Measurements from ENCODE around the gene C17orf67. TPM values are rescaled to one million over a fixed set of nuclear protein-coding genes. Genes with fewer than 3 reads are reported as not detected.
A peak's percentile ranks its signal among the peaks of the same experiment; 100 is the strongest.

Gene C17orf67
- total RNA-seq, 1 experiment from 2014 or later = 0.17 TPM

DNA sequence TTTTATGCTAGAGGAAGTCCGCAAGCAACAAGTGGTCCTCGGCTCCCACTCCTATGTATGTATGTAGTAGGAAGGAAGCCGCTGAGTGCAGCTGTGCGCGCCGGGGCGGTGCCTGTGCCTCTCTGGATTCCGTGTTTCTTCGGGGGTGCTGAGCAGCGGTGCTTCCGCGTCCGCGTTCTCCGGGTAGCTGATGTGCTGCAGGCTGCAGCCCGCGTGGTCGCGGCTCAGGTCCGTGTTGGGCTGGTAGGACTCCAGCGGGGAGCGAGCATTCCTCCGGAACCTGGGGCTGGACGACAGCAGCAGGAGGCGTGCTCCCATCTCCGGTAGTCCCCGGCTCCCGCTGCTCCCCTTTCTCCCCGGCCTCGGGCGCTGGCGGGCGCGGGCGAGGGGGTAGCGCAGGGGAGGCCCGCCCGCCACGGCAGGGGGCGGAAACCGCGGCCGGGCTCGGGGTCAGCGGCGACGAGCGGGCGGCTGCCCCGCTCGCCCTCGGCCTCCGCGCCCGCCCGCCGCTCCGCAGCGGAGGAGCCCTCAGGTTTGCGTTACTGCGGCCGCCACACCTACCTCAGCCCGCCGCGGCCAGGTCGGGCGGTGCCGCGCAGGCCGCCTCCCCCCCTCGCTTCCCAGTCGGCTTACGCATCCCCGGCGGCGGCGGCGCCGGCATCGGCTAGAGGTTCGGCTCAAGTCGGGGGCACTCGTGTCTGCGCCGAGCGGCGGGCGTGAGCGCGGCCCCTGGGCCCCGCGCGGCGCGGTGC, 487 bp downstream of the C17orf67 start:
- peak; percentile 78 for DNase-seq (ENCODE audit: low read depth)

GRCh38 chr17:56832446-56832845, 1.3 kb downstream of the C17orf67 start:
- no peak for DNase-seq (ENCODE audit: low read depth)

GRCh38 chr17:56831369-56832095, 2.2 kb downstream of the C17orf67 start:
- DNase-seq (ENCODE audit: low read depth) = no peak

DNA sequence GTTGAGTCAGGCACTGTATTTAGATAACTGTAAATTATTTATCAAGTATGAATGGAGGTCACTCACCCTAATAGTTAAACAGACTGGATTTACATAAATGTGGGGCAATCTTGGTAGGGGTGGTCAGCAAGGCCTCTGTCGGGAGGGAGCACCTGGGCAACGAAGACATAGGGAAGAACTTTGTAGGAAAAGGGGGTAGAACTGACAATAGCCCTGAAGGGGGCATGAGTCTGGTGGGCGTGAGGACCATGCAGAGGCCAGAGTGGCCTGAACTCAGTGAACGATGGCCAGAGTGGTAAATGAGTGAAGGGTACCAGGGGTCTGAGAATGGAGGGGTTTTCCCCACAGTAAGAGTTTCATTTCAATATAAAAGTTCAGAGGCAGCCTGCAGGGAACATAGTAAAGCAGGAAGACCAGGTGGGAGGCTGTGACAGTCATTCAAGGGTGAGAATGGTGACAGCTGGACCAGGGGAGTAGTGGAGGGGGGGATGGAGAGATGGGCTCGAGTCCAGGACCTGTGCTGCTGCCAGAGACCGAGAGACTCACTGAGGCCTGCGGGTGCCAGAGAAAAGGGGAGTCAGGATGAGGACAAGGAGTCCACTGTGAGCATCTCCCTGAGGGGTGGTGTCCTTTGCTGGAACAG, 2.9 kb downstream of the C17orf67 start:
- DNase-seq (ENCODE audit: low read depth) = no peak

DNA sequence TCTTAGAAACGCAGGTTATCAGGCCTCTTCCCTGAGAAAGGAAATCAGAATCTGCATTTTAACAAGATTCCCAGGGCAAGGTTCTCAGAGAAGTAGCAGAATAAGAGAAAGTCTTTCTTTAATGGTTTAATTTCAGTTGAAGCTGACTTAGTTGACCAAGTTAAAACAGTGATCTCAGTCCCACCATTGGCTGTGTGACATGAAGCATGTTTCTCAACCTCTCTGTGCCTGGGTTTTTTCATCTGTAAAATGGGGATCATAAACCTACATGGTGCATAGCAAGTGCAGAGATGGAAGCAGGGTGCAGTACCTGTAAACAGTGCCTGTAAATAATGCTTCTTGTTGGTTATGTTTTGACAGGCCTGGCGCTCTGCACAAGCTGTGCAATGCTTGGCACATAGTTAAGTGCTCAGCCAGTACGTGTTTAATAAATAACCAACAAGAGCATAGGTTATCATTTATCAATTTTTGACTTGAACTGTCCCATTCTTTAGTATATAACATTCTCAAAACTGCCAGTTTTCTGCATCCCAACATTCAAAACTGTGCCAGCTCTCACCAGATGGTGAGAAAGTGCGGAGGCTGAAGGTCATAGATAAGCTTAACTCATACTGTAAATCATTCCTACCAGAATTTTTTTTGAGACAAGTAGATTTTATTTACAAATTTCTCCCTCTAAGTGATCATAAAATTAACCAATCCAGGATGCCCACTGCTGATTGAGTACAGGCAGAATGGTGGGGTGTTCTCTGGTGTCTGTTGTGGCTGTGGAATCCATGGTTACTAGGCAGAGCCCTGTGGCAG, 6.9 kb downstream of the C17orf67 start:
- no peak for DNase-seq (ENCODE audit: low read depth)

DNA sequence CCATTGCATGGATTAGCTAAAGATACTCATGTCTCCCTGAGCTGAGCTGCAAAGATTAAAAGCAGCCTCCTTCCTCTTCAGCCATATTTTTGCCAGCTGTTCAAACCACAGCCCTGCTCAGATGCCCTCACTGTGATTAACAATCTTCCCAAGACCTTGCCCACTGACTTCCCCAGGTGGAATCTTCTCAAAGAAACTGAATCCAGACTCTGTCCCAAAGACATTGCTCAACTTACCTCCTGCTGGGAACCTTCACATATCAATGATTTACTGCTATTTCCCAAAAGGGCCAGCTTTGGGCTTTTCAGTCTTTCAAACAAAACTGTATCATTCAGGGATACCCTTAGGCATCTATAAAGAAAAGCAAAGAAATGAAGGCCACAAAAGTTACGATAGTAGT, 9.2 kb downstream of the C17orf67 start:
- DNase-seq (ENCODE audit: low read depth) = no peak

- DNase-seq (ENCODE audit: low read depth) = no peak
Observed at GRCh38 chr17:56823848-56824247, 9.9 kb downstream of the C17orf67 start.

GRCh38 chr17:56822725-56823124, 11.0 kb downstream of the C17orf67 start:
- no peak for DNase-seq (ENCODE audit: low read depth)

DNA sequence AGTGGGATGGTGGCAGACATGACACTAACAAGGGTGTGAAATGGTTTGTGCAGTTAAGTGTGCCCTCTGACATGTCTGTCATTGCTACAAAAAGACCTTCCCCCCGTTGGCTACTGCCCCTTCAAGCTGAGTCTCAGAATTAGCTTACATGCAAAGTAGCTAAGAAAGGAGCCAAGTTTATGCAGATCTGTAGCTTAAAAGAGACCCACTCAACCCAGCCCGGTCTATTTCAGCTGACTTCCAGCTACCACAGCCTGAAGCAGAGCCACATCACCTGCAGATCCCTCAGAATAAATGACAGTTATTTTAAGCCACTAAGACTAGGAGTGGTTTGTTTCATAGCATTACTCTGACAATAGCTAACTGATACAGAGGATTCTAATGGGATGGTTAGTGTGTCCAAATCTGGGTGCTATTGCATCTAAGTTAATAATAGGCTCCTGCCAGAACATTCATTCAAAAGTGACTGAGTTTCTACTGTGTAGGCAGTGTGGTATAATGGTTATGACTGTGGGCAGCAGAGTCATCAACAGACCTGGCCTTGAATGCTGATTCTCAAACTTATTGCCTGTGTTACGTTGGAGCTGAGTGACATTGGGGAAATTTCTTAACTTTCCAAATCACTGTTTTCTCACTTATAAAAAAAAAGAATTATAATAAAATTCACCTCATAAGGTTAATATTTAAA, 11.7 kb downstream of the C17orf67 start:
- no peak for DNase-seq (ENCODE audit: low read depth)

DNA sequence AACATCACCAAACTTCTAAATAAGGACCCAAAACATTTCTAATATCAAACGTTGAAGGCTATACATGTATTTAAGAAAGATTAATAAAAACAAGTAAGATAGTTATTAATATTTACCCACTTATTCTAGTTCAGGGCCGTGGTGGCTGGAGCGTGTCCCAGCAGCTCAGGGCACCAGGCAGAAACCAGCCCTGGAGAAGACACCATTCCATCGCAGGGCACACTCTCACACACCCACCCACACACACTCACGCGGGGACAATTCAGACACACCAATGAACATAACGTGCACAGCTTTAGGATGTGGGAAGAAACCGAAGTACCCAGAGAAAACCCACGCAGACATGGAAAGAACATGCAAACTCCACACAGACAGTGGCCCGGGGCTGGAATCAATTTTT, 13.5 kb downstream of the C17orf67 start:
- DNase-seq (ENCODE audit: low read depth) = no peak

DNA sequence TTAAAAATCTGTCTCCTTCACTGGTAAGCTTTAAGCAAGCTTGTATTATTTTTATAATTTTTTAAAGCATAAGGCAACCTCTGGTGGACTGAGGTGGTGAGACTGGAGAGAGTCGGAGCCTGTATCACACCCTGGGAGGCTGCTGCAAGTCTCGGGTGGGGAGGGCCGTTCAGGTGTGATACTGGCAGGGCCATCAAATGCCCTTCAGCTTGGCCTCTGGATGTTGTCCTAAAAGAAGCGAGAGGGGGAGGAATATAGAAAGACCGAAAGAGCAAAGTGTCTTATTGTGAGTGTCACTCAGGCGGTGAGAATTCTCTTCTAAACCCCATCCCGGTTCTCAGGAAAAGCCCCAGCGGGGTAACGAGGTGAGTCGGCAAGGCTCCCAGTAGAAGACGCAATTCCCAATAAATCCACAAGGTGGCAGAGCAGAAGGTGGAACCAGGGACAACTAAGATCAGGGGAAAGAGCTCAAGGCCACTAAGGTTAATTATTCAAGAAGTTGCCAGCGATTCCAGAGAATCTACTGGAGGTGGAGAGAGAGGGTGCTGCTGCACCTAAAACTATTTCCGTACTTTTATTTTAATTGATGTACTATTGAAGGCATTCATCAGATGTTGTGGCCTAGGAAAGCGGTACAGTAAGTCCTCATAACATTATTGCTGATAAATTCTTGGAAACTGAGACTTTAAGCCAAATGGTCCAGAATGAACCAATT, 14.1 kb downstream of the C17orf67 start:
- peak; percentile 60 for DNase-seq (ENCODE audit: low read depth)

DNA sequence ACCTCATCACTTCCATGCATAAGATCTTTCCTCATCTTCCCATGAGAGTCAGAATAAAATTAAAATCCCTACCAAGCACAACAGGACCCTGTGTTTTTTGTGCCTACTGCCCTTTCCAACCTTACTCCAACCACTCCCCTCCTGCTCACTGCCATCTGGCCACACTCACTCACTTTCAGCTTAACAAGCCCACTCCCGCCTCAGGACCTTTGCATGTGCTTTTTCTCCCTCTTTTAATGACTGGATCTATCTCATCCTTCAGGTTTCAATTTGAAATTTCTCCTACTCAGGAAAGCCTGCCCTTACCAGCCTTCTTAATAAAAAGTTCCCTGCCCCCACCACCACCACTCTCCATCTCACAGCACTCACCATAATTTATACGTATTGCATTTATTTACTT, 14.7 kb downstream of the C17orf67 start:
- DNase-seq (ENCODE audit: low read depth) = no peak

DNA sequence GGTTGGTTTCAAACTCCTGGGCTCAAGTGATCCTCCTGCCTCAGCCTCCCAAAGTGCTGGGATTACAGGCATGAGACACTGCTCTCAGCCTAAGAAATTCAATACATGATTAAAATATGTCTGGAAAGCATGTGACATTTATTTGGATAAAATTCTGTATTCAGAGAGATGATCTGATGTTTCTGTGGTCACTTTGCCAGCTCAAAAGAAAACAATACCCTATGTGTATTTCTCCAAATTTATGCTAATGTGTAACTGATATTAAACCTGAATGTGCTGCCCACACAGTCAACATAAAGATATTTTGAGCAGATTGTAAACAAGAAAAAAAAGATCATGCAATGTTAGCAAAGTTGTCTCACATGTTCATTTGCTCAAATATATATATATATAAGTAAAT, 16.7 kb downstream of the C17orf67 start:
- no peak for DNase-seq (ENCODE audit: low read depth)

GRCh38 chr17:56815711-56816110, 18.0 kb downstream of the C17orf67 start:
- DNase-seq (ENCODE audit: low read depth) = peak; percentile 8

GRCh38 chr17:56812901-56813388, 20.8 kb downstream of the C17orf67 start:
- DNase-seq (ENCODE audit: low read depth) = no peak

GRCh38 chr17:56810891-56811775, 22.6 kb downstream of the C17orf67 start:
- no peak for DNase-seq (ENCODE audit: low read depth)

- no peak for DNase-seq (ENCODE audit: low read depth)
Observed at GRCh38 chr17:56810343-56810742, 23.4 kb downstream of the C17orf67 start.

DNA sequence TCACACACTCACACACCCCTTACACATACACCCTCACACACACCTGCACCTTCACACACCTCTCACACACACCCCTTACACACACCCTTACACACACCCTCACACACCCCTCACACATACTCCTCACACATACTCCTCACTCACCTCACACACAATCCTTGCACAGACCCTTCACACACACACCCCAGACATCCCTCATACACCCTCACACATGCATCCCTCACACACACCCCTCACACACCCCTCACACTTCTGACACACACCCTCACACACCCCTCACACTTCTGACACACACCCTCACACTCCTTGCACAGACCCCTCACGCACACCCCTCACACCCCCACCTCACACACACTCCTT, 23.9 kb downstream of the C17orf67 start:
- no peak for DNase-seq (ENCODE audit: low read depth)

GRCh38 chr17:56809106-56809819, 24.5 kb downstream of the C17orf67 start:
- DNase-seq (ENCODE audit: low read depth) = no peak

Measured in Daoy (cell line).